ENCODE measurements around the gene GTF3C2. TPM values are rescaled to one million over a fixed set of nuclear protein-coding genes. Genes with fewer than 3 reads are reported as not detected.

GTF3C2 gene
- total and polyA plus RNA-seq, 9 of the 15 experiments (the other 6 are each of a cell fraction or from before 2014, with no cell fraction given): 35.5 to 96.8 (median 53.0) TPM

GRCh38 chr2:27370026-27370815 is 13.7 kb upstream of the GTF3C2 start, which contains the start of the genes EIF2B4 and SNX17 (continued):
- TF ChIP-seq RBM17 (IDR thresholded peaks at IDR 0.05; ENCODE audit: borderline replicate concordance, low read depth, low read length): no peak
- TF ChIP-seq NR2C1 (IDR thresholded peaks at IDR 0.05): peak; percentile 73
- peak; percentile 89 for TF ChIP-seq NR2C1 (tag; IDR thresholded peaks at IDR 0.05)
- TF ChIP-seq CXXC5 (CRISPR knock-in tag; IDR thresholded peaks at IDR 0.05): peak; percentile 96
- peak; percentile 82 for TF ChIP-seq SETDB1 (IDR thresholded peaks at IDR 0.05; ENCODE audit: low read length)
- TF ChIP-seq KLF6 (CRISPR knock-in tag; IDR thresholded peaks at IDR 0.05; ENCODE audit: borderline replicate concordance): no peak; the same call in 1 of the 2 replicates
- TF ChIP-seq NR4A1 (CRISPR knock-in tag; IDR thresholded peaks at IDR 0.05): 0 out of 2 replicates have a peak, but pooled peaks have one; percentile 88
- TF ChIP-seq NR4A1 (tag; IDR thresholded peaks at IDR 0.05): 0 out of 2 replicates have a peak, but pooled peaks have one; percentile 47
- peak; percentile 95 for TF ChIP-seq MBD2 (IDR thresholded peaks at IDR 0.05; ENCODE audit: borderline replicate concordance, low read depth)
- TF ChIP-seq ZZZ3 (IDR thresholded peaks at IDR 0.05): no peak
- no peak for TF ChIP-seq FOXO4 (CRISPR knock-in tag; IDR thresholded peaks at IDR 0.05)
- no peak for TF ChIP-seq ZEB2 (IDR thresholded peaks at IDR 0.05)
- no peak for TF ChIP-seq HDGF (IDR thresholded peaks at IDR 0.05)
- peak; percentile 75 for TF ChIP-seq MXI1 (IDR thresholded peaks at IDR 0.05; ENCODE audit: low read depth, low read length)
- TF ChIP-seq STAT5B (CRISPR knock-in tag; IDR thresholded peaks at IDR 0.05): no peak
- TF ChIP-seq RNF2 (IDR thresholded peaks at IDR 0.05): peak; percentile 95
- no peak for TF ChIP-seq MLLT1 (IDR thresholded peaks at IDR 0.05)
- TF ChIP-seq ZNF316 (IDR thresholded peaks at IDR 0.05): no peak
- TF ChIP-seq CLOCK (CRISPR knock-in tag; IDR thresholded peaks at IDR 0.05; ENCODE audit: borderline replicate concordance): no peak
- no peak for TF ChIP-seq KDM1A (IDR thresholded peaks at IDR 0.05)
- TF ChIP-seq DNMT1 (IDR thresholded peaks at IDR 0.05): no peak
- no peak for TF ChIP-seq ZNF696 (CRISPR knock-in tag; conservative IDR thresholded peaks at IDR 0.05)
- TF ChIP-seq SMAD2 (IDR thresholded peaks at IDR 0.05; ENCODE audit: low read depth, low read length): no peak
- no peak for TF ChIP-seq FOXK1 (CRISPR knock-in tag; IDR thresholded peaks at IDR 0.05; ENCODE audit: borderline replicate concordance)
- TF ChIP-seq RAD51 (IDR thresholded peaks at IDR 0.05; ENCODE audit: borderline replicate concordance, low read depth): no peak
- no peak for TF ChIP-seq SRSF3 (IDR thresholded peaks at IDR 0.05; ENCODE audit: insufficient read depth, low read length)
- peak; percentile 96 for TF ChIP-seq CREM (IDR thresholded peaks at IDR 0.05; ENCODE audit: low read depth)
